Activated naive CD4-positive, alpha-beta T cell treated with Interleukin-2 at 50 U/mL for 16 hours (primary cell): ENCODE measurements around the gene EIF2AK2.

Experiments used
- DNase-seq: peaks from one replicate; pipeline ENCODE4 v3.0.0-alpha.2; 2020

The EIF2AK2 gene

GRCh38 chr2:37168217-37168981 is 11.6 kb upstream of the EIF2AK2 start:
- DNase-seq = peak; percentile 17

DNA sequence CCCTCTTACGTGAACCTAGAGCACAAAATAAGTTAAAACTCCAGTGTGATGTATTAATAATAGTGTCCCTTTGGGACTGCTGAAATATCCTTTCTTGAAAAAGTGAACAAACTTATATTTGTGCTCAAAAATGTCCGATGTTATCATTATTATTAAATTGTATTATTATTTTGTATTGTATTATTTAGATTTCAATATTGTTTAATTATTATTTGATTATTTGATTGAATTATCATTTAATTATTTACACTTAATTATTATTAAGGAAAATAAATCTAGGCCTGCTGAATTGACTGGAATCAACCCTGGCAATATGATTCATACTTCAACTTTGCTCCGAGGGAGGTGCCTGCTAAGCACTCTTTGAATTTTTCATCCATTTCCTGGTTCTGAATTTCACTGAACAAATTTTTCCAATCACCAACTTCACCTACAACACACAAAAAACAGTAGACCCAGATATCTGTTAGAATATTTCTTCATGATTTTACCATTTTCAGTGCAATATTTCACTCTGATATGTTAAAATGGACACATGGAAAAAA is 10.9 kb upstream of the EIF2AK2 start:
- no peak for DNase-seq

- no peak for DNase-seq
Measured at GRCh38 chr2:37164757-37165156, 8.0 kb upstream of the EIF2AK2 start.

- peak; percentile 44 for DNase-seq
Measured at GRCh38 chr2:37156071-37156856, 516 bp downstream of the EIF2AK2 start.

DNA sequence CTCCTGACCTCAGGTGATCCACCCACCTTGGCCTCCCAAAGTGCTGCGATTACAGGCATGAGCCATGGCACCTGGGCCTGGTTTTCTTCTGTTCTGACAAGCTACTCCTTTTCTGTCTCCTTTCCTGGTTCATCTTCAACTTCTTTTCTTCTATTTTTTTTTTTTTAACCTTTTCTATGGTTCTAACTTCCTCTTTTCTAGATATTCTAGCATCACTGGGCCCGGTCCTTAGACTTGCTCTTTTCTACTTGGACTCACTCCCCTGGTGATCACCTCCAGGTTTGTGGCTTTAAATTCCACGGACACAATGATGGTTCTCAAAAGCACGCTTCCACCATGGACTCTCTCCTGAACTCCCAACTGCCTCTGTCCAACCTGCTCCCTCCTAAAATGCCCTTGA is 2.0 kb downstream of the EIF2AK2 start:
- DNase-seq = no peak

DNA sequence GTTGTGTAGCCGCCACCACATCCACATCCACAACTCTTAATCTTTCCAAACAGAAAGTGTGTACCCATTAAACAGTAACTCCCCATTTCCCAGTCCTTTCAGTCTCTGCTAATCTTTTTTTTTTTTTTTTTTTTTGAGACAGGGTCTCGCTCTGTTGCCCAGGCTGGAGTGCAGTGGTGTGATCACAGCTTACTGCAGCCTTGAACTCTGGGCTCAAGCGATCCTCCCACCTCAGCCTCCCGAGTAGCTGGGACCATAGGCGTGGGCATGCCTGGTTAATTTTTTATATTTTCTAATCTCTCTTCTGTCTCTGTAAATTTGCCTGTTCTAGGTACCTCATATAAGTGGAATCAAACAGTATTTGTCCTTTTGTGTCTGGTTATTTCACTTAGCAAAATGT is 3.6 kb downstream of the EIF2AK2 start:
- DNase-seq = no peak

- no peak for DNase-seq
Measured at GRCh38 chr2:37149626-37150322, 7.0 kb downstream of the EIF2AK2 start.

GRCh38 chr2:37148325-37148724 is 8.5 kb downstream of the EIF2AK2 start:
- no peak for DNase-seq

DNA sequence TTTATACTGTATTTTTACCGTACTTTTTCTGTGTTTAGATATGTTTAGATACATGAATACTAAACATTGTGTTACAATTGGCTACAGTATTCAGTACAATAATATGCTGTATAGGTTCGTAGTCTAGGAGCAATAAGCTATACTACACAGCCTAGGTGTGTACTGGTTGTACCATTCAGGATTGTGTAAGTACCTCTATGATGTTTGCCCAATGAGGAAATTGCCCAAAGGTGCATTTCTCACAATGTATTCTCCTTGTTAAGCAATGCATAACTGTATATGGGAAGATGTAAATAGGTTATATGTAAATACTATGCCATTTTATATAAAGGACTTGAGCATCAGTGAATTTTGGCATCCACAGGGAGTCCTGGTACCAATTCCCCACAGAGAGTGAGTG is 10.7 kb downstream of the EIF2AK2 start:
- DNase-seq = no peak

- no peak for DNase-seq
Measured at GRCh38 chr2:37143974-37144373, 12.8 kb downstream of the EIF2AK2 start.

GRCh38 chr2:37142546-37142945 is 14.2 kb downstream of the EIF2AK2 start:
- DNase-seq = no peak

DNA sequence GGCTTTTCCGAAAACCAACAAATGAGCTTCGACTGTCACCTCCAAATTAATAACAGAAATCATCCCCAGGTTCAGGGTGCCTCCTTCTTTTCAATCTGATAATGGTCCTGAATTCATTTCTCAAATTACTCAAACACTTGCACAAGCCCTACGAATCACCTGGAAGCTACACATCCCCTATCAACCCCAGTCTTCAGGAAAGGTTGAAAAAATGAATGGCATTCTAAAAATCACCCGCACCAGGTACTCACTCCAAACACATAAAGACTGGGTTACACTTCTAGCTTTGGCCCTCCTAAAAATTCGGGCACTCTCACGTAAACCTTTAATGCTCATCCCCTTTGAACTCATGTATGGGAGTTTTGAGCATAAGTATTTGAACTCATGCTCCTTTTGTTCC is 23.9 kb downstream of the EIF2AK2 start:
- no peak for DNase-seq

- no peak for DNase-seq
Measured at GRCh38 chr2:37125416-37125815, 31.4 kb downstream of the EIF2AK2 start.

DNA sequence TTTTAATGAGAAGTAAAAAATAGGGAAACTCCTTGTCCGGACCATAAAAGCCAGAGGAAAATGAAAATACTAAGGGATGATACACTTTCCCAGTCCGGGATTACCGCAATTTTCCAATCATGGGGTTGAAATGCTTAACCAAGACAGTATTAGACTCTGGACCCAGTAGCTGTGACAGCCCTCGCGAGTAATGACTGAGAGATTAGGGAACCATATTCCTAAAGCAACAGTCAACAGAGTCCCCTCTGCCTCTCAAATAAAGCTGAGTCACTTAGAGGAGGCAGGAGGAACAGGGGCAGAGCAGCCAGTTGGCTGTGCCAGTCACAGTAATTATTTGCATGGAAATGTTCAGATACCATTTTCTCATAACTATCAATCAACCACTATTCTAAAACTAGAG is 37.6 kb downstream of the EIF2AK2 start:
- DNase-seq = no peak

DNA sequence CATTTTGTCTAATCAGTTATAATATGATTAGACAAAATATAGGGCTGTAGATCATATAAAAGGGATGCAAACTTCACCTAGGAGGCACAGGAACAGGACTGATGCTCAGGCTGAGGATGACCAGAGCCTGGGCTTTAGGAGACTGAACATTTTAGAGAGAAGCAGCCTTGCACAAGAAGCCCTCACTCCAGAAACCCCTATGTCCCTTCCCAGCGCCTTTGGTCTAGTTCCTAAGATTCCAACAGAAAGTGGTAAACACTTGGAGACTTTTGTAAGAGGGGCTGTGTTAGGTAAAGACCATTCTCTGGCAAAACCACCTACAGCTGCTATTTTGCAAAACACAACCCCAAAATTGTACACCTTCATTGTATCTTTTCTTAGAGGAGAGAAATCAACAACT is 39.2 kb downstream of the EIF2AK2 start:
- no peak for DNase-seq

- no peak for DNase-seq
Measured at GRCh38 chr2:37111958-37112357, 44.8 kb downstream of the EIF2AK2 start.

DNA sequence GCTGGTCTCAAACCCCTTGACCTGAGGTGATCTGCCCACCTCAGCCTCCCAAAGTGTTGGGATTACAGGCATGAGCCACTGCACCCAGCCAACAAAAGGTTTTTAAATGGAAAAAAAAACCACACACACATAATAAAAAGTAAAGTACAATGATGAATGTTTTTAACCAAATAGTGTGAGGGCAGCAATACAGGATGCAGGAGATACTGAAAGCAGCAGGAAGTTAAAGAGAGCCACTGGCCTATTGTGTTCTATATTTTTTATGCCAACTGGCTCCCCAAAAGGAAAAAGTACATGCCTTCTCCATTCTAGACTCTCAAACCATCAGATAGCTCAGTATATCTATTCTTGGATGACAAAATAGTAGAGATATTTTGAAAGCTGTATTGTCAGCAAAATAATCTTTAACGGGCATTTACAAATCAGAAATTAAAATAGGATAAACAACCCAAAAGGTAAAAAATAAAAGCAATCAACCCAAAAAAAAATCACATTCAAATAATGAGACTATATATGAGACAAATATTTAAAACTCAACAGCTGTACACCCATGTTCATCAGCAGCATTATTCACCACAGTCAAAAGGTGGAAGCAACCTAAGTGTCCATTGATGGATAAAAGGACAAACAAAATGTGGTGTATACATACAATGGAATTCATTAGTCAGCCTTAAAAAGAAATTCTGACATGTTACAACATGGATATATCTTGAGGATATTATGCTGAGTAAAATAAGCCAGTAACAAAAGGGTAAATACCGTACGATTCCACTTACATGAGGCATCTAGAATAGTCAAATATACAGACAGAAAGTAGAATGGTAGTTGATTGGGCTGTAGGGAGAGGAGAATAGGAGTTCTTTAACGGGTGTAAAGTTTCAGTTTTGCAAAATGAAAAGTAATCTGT is 46.2 kb downstream of the EIF2AK2 start:
- no peak for DNase-seq

DNA sequence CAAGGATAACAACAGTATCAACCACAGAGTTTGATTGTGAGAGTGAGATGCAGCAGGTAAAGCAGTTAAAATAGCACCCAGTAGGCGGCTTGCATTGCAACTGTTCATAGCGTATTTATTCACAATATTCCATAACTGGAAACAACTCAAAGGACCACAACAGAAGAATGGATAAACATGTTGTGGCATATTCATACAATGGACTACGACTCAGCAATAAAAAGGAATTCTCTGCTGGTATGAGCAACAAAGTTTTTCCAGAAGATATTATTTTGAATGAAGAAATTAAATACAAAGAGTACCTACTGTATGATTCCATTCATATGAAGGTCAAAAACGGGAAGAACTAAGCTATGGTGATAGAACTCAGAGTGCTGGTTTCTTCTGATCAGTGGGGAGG is 47.3 kb downstream of the EIF2AK2 start:
- DNase-seq = no peak

GRCh38 chr2:37105150-37105549 is 51.6 kb downstream of the EIF2AK2 start:
- DNase-seq = no peak

- DNase-seq = no peak
Measured at GRCh38 chr2:37104178-37104577, 52.6 kb downstream of the EIF2AK2 start.

GRCh38 chr2:37102588-37102987 is 54.2 kb downstream of the EIF2AK2 start:
- no peak for DNase-seq

DNA sequence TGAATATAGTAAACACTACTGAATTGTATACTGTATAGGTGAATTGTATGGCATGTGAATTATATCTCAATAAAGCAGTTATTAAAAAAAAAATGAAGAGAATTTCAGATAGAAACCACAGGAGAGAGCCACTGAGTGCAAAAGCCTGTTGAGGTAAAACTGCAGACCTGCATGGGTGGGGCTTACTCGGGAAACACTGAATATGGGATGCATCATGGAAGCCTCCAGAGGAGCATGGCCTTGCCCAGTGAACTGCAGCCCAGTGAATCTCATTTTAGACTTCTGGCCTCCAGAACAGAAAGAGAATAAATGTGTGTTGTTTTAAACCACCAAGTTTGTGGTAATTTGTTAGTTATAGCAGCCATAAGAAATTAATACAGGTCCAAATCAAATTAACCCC is 56.7 kb downstream of the EIF2AK2 start:
- DNase-seq = no peak
